Ishikawa (cell line): ENCODE measurements around the gene SH3PXD2A.

Experiments used
- CEBPB ChIP-seq: IDR thresholded peaks from 2 replicates; pipeline ENCODE4 v1.6.1; 2012
- CREB1 ChIP-seq: IDR thresholded peaks from 2 replicates; pipeline ENCODE4 v1.6.1; 2012; ENCODE audit warnings: low read depth
- EGR1 ChIP-seq: IDR thresholded peaks from 2 replicates; pipeline ENCODE4 v1.6.1; 2012
- EP300 ChIP-seq: IDR thresholded peaks from 2 replicates; pipeline ENCODE4 v1.6.1; 2012; ENCODE audit warnings: borderline replicate concordance
- FOXM1 ChIP-seq: IDR thresholded peaks from 2 replicates; pipeline ENCODE4 v1.6.1; 2012; ENCODE audit warnings: low read depth, borderline replicate concordance
- NFIC ChIP-seq: IDR thresholded peaks from 2 replicates; pipeline ENCODE4 v1.6.1; 2012
- RAD21 ChIP-seq: IDR thresholded peaks from 2 replicates; pipeline ENCODE4 v1.6.1; 2012; ENCODE audit warnings: low read depth
- TAF1 ChIP-seq: IDR thresholded peaks from 2 replicates; pipeline ENCODE4 v1.6.1; 2012; ENCODE audit warnings: low read depth, mild to moderate bottlenecking
- TCF12 ChIP-seq: IDR thresholded peaks from 2 replicates; pipeline ENCODE4 v1.6.1; 2012; ENCODE audit warnings: low read depth
- TEAD4 ChIP-seq: IDR thresholded peaks from 2 replicates; pipeline ENCODE4 v1.6.1; 2012
- USF1 ChIP-seq: IDR thresholded peaks from 2 replicates; pipeline ENCODE4 v1.6.1; 2012
- YY1 ChIP-seq: IDR thresholded peaks from 2 replicates; pipeline ENCODE4 v1.6.1; 2012; ENCODE audit warnings: low read depth
- ZBTB7A ChIP-seq: IDR thresholded peaks from 2 replicates; pipeline ENCODE4 v1.6.1; 2012; ENCODE audit warnings: low read depth
- TF ChIP-seq, protein P1 (sequence below): IDR thresholded peaks from 2 replicates; pipeline ENCODE4 v1.6.1; 2012; ENCODE audit warnings: low read depth, mild to moderate bottlenecking
- TF ChIP-seq, protein P2 (sequence below): IDR thresholded peaks from 2 replicates; pipeline ENCODE4 v1.6.1; 2012

Gene SH3PXD2A

DNA sequence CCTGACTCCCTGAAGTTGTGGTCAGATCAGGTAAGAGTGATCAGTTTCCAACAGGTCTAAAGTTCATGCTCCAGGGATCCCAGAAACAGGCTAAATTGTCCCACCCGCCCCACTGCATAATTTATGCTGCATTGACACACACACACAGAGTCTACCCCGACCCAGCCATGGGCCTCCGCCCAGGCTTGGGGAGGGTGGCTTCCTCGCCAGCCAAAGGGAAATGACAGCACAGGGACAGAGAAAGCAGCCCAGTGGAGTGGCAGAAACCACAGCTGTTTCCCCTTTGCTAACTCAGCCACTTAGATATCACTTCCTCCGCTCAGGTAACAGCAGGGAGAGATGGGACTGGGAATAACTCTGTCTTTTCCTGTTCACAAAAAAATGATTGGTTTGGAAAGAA lies 9.4 kb downstream of the SH3PXD2A start:
- TF ChIP-seq TCF12 (no peak), CEBPB (no peak), EP300 (no peak), YY1 (no peak)

GRCh38 chr10:103843854-103844570 lies 11.4 kb downstream of the SH3PXD2A start:
- TF ChIP-seq ZBTB7A: no peak
- no peak for TF ChIP-seq RAD21
- TF ChIP-seq USF1: no peak
- TF ChIP-seq EP300: no peak
- no peak for TF ChIP-seq FOXM1
- TF ChIP-seq TCF12: no peak
- TF ChIP-seq, protein P1, sequence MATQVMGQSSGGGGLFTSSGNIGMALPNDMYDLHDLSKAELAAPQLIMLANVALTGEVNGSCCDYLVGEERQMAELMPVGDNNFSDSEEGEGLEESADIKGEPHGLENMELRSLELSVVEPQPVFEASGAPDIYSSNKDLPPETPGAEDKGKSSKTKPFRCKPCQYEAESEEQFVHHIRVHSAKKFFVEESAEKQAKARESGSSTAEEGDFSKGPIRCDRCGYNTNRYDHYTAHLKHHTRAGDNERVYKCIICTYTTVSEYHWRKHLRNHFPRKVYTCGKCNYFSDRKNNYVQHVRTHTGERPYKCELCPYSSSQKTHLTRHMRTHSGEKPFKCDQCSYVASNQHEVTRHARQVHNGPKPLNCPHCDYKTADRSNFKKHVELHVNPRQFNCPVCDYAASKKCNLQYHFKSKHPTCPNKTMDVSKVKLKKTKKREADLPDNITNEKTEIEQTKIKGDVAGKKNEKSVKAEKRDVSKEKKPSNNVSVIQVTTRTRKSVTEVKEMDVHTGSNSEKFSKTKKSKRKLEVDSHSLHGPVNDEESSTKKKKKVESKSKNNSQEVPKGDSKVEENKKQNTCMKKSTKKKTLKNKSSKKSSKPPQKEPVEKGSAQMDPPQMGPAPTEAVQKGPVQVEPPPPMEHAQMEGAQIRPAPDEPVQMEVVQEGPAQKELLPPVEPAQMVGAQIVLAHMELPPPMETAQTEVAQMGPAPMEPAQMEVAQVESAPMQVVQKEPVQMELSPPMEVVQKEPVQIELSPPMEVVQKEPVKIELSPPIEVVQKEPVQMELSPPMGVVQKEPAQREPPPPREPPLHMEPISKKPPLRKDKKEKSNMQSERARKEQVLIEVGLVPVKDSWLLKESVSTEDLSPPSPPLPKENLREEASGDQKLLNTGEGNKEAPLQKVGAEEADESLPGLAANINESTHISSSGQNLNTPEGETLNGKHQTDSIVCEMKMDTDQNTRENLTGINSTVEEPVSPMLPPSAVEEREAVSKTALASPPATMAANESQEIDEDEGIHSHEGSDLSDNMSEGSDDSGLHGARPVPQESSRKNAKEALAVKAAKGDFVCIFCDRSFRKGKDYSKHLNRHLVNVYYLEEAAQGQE: no peak
- no peak for TF ChIP-seq TEAD4
- TF ChIP-seq NFIC: no peak
- TF ChIP-seq TAF1: no peak
- TF ChIP-seq, protein P2, sequence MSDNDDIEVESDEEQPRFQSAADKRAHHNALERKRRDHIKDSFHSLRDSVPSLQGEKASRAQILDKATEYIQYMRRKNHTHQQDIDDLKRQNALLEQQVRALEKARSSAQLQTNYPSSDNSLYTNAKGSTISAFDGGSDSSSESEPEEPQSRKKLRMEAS: no peak
- TF ChIP-seq YY1: no peak
- no peak for TF ChIP-seq EGR1
- no peak for TF ChIP-seq CREB1
- no peak for TF ChIP-seq CEBPB

DNA sequence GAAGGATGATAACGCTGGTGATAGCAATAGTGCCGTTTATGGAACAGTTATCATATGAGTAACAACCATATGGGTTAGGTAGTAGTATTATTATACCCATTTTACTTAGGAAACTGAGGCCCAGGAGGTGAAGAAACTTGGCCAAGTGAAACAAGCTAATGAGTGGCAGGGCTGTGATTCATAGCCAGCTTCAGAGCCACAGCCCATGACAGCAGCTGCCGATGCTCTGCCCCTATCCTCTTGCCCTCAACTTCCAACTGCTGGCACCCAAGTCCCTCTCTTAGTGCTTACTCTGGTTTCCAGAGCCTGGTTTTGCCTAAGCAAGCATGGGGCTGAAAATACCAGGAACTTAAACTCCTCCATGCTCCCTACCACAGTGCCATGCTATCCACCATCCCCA lies 12.3 kb downstream of the SH3PXD2A start:
- TF ChIP-seq NFIC (no peak), TCF12 (no peak), YY1 (no peak), CREB1 (no peak), FOXM1 (no peak), RAD21 (no peak), ZBTB7A (no peak), CEBPB (no peak), EP300 (no peak), EGR1 (no peak), TEAD4 (no peak), TAF1 (no peak), USF1 (no peak)
- TF ChIP-seq, protein P2: no peak
- TF ChIP-seq, protein P1: no peak

- TF ChIP-seq TCF12: no peak
- no peak for TF ChIP-seq CEBPB
- no peak for TF ChIP-seq NFIC
- TF ChIP-seq, protein P2: no peak
Observed at GRCh38 chr10:103842605-103843004, 12.8 kb downstream of the SH3PXD2A start.

GRCh38 chr10:103841519-103841918 lies 13.9 kb downstream of the SH3PXD2A start:
- TF ChIP-seq, protein P1: no peak
- TF ChIP-seq FOXM1: no peak
- no peak for TF ChIP-seq EGR1
- no peak for TF ChIP-seq EP300
- no peak for TF ChIP-seq NFIC
- TF ChIP-seq, protein P2: no peak
- no peak for TF ChIP-seq RAD21
- TF ChIP-seq YY1: no peak
- TF ChIP-seq TCF12: no peak
- TF ChIP-seq USF1: no peak
- no peak for TF ChIP-seq ZBTB7A
- no peak for TF ChIP-seq TAF1
- no peak for TF ChIP-seq CEBPB
- no peak for TF ChIP-seq TEAD4
- TF ChIP-seq CREB1: no peak
